22Rv1 (cell line): ENCODE results near the gene TUBGCP3.

Experiments used
- H3K27ac ChIP-seq: fragments of 450-650 bp; 2 replicates; pipeline ENCODE4 v1.5.1; 2017
- CTCF ChIP-seq: fragments of 450-650 bp; IDR thresholded peaks from 2 replicates; pipeline ENCODE4 v1.5.1; 2017; ENCODE audit warnings: mild to moderate bottlenecking
- ZFX ChIP-seq: fragments of 450-650 bp; IDR thresholded peaks from 2 replicates; pipeline ENCODE4 v1.6.1; 2017; ENCODE audit warnings: antibody characterized with exemption, borderline replicate concordance

Gene TUBGCP3

GRCh38 chr13:112622375-112622774 lies 34.4 kb upstream of the TUBGCP3 start:
- no peak overlapping the region for H3K27ac ChIP-seq
- TF ChIP-seq CTCF (no peak), ZFX (no peak)

- TF ChIP-seq ZFX, result no peak
- TF ChIP-seq CTCF, result no peak
Measured at GRCh38 chr13:112619730-112620631, 32.0 kb upstream of the TUBGCP3 start.

GRCh38 chr13:112618501-112618900 lies 30.5 kb upstream of the TUBGCP3 start:
- H3K27ac ChIP-seq, result no peak overlapping the region
- no peak for TF ChIP-seq CTCF

More at GRCh38 chr13:112619730-112620631, 32.0 kb upstream of the TUBGCP3 start:
- no peak overlapping the region for H3K27ac ChIP-seq

GRCh38 chr13:112617754-112618375 lies 29.9 kb upstream of the TUBGCP3 start:
- no peak for TF ChIP-seq ZFX
- TF ChIP-seq CTCF, result no peak
- H3K27ac ChIP-seq, result no peak overlapping the region

- H3K27ac ChIP-seq, result no peak overlapping the region
- TF ChIP-seq ZFX, result no peak
- TF ChIP-seq CTCF, result peak; percentile 72
Measured at GRCh38 chr13:112616586-112617362, 28.8 kb upstream of the TUBGCP3 start.

GRCh38 chr13:112615391-112615790 lies 27.4 kb upstream of the TUBGCP3 start:
- TF ChIP-seq ZFX (no peak), CTCF (no peak)
- H3K27ac ChIP-seq, result no peak overlapping the region
